Femur (tissue), 1 donor: ENCODE data around the gene LRRC27.
A peak's percentile ranks its signal among the peaks of the same experiment; 100 is the strongest.
"Not testable (repeated sequence)": the region's sequence is repeated elsewhere in the genome, so short reads cannot be mapped to it uniquely, and the experiment has no call there.

ENCODE experiments used
- DNase-seq: peaks from one replicate; pipeline ENCODE4 v3.0.0-alpha.2; 2017

Gene LRRC27

DNA sequence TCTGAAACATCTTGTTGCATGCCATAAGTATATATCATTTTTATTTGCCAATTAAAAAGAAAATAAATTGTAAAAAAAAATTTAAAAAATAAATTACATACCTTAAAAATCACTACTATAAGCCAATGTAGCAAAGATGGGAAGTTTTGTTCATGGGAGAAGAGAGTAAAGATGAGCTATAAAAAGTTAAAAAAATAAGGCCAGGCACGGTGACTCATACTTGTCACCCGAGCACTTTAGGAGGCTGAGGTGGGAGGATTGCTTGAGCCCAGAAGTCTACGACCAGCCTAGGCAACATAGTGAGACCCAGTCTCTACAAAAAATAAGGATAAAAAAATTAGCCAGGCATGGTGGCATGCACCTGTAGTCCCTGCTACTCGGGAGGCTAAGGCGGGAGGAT is 15.9 kb upstream of the LRRC27 start:
- DNase-seq, result no peak

DNA sequence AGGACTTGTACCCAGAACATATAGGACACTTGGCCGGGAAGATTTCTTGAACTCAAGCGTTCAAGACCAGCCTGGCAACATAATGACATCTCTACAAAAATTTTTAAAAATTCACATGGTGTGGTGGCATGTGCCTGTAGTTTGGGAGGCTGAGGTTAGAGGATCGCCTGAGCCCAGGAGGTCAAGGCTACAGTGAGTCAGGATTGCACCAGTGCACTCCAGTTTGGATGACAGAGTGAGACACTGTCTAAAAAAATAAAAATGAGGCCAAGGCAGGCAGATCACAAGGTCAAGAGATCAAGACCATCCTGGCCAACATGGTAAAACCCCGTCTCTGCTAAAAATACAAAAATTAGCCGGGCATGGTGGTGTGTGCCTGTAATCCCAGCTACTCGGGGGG is 14.5 kb upstream of the LRRC27 start:
- not testable (repeated sequence) for DNase-seq

GRCh38 chr10:132319853-132320653 is 11.9 kb upstream of the LRRC27 start:
- no peak for DNase-seq

DNA sequence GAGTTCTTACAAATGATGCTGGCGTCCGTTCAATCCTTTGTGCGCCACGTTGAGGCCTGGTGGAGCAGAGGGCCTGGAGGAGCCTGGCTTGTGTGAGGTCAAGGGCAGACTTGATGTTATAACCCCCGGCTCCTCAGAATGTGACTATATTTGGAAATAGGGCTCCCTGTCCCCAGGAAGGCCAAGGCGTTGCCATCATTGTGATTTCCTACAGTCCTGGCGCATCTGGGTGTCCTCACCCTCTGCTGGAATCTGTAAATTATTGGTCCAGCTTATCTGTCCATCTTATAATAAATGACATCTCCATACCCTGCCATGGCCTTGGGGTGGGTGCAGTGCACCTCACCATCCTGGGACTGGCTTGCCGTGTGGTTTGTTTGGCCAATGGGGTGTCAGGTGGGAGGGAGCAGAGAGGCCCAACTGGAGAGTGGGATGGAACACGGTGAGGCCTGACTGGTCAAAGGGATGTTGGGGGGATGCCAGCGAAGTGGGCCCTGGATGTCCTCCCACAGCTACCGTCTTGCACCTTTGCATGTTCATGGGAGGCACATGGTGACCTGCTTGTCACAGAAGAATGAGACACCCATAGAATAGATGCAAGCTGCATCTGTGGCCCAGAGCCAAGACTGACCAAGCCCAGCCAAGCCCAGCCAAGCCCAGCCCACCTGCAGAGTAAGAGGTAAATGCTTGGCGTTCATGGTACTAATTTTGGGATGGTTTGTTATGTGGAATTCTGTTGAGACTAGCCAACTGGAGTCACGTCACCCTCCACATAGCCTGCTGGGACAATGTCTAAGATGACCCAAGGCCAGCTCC is 11.1 kb upstream of the LRRC27 start:
- no peak for DNase-seq

- DNase-seq, result no peak
These were observed 10.3 kb upstream of the LRRC27 start for GRCh38 chr10:132321726-132322125.

- DNase-seq, result no peak
These were observed 9.4 kb upstream of the LRRC27 start for GRCh38 chr10:132322586-132323048.

GRCh38 chr10:132324186-132324585 is 7.8 kb upstream of the LRRC27 start:
- no peak for DNase-seq

- DNase-seq, result no peak
These were observed 5.6 kb upstream of the LRRC27 start for GRCh38 chr10:132326344-132326889.

GRCh38 chr10:132326925-132327324 is 5.1 kb upstream of the LRRC27 start:
- DNase-seq, result no peak

DNA sequence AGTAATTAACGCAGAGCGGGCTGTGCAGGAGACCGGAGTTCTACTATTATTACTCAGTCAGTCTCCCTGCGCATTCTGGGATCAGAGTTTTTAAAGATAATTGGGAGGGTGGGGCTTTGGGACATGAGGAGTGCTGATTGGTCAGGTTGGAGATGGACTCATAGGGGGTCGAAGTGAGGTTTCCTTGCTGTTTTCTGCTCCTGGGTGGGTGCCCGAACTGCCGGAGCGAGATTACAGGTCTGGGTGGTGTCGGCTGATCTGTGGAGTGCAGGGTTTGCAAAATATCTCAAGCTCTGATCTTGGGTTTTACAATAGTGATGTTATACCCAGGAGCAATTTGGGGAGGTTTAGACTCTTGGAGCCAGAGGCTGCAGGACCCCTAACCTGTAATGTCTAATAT is 3.9 kb upstream of the LRRC27 start:
- no peak for DNase-seq

DNA sequence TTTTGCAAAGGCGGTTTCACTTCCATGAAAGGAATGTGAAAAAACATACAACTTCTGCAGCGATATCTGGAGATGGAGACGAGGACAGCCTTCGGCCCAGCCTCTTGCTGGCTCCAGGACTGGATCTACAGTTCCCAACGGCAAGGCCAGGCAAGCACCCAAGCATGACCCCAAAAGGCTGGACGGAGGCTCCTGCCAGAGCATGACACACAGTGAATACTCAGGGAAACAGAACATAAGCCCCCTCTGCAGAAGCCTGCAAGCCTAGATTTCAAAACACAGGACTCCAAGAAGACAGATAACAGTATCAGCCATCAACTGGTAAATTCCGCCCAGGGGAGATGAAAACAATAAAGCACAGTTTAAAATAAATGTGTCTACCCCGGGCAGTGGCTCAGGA is 3.3 kb upstream of the LRRC27 start:
- peak; percentile 58 for DNase-seq

GRCh38 chr10:132329565-132330485 is 2.2 kb upstream of the LRRC27 start:
- DNase-seq, result no peak

- no peak for DNase-seq
These were observed 1.5 kb upstream of the LRRC27 start for GRCh38 chr10:132330486-132330833.

GRCh38 chr10:132332433-132332754 is 401 bp downstream of the LRRC27 start:
- DNase-seq, result no peak

DNA sequence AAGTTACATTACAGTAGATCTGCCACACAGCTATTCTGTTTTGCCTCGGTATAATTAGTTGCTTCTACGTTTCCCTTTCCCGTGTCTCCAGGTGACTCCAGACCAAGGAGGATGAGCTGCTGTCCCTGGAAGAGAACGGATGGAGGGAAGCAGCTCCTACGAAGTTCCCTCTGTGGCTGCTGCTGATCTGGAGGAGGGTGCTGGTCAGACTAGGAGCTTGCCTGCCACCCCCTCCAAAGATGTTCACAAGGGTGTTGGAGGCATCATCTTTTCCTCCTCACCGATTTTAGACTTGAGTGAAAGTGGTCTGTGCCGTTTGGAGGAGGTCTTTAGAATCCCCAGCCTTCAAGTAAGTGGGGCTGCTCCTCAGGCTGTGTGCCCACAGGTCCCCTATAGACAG is 1.4 kb downstream of the LRRC27 start:
- DNase-seq, result no peak

DNA sequence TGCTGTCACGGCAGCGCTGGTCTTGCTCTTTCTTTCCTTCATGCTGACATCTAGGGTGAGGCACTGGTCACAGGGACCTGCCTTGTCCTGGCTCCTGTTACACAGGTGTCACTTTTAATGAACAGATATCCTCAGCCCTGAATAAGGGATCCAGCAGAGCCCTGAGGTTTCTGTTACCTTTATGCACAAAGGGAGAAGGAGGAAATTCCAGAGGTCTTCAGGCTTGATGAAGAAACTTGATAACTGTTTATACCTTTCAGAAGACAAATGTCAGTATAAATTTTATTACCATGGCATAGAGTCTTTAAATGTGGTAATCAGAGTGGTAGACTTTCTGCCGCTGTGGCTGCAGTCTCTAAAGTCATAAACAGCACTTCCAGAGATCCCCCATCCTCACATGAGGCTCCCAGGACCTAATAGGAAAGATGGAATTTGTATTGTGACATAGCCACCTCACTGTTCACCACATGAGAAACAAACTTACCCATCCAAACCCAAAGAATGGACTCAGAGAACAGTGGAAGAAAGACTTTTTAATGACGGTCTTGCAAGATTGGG is 2.7 kb downstream of the LRRC27 start:
- no peak for DNase-seq

DNA sequence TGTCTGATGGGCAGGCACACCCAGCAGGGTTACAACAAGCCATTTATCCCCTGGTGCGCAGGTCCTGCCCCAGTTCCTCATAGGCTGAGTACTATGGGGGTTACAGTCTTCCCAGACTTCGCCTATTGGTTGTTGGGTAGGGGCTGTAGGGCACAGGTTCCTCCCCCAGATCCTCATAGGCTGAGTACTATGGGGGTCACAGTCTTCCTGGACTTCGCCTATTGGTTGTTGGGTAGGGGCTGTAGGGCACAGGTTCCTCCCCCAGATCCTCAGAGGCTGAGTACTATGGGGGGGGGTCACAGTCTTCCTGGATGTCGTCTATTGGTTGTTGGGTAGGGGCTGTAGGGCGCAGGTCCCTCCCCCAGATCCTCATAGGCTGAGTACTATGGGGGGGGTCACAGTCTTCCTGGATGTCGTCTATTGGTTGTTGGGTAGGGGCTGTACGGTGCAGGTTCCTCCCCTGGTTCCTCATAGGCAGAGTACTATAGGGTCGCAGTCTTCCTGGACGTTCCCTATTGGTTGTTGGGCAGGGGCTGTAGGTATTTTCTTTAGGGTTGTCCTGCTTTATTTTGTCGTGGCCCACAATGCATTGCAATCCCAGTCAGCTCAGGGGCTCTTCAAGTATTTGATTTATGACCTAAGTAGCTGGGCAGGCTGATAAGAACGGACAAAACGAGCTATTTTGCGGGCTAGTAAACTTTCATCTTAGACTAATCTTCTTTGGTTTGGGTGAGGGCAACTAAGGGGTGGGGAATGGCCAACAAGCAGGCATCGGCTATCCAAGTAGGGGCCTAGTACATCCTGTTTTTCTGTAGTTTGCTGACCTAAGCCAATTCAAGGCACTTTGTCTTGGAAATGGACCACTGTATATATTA is 3.4 kb downstream of the LRRC27 start:
- DNase-seq, result peak; percentile 62

- no peak for DNase-seq
These were observed 4.2 kb downstream of the LRRC27 start for GRCh38 chr10:132336064-132336746.

- DNase-seq, result no peak
These were observed 5.0 kb downstream of the LRRC27 start for GRCh38 chr10:132336919-132337407.

DNA sequence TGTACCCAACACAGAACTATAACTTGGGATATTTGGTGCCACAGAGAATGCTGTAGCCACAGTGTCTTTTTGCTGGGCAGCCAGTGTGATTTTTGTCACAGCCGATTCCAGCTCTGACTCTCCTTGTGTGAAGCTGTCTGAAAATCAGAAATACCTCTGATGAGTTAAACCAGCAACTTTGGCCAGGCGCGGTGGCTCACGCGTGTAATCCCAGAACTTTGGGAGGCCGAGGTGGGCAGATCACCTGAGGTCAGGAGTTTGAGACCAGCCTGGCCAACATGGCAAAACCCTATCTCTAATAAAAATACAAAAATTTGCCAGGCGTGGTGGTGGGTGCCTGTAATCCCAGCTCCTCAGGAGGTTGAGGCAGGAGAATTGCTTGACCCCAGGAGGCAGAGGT is 5.9 kb downstream of the LRRC27 start:
- DNase-seq, result not testable (repeated sequence)

DNA sequence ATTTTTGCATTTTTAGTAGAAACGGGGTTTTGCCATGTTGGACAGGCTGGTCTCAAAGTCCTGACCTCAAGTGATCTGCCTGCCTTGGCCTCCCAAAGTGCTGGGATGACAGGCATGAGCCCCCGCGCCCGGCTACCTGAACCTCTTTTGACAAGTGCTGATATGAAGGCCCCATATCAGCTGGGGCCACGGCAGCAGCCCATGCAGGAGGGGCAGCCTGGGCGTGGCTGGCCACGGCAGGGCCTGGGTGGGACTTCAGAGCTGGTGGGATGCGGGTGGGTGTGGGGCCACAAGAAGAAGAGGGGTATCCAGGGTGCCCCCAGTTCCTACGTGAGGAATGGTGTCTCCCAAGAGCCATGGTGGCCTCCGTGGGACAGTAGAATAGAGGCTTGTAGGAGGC is 6.9 kb downstream of the LRRC27 start:
- DNase-seq, result no peak
